Measurements from ENCODE around the gene GLDC. TPM values are rescaled to one million over a fixed set of nuclear protein-coding genes. Genes with fewer than 3 reads are reported as not detected.
"Not testable (repeated sequence)": the region's sequence is repeated elsewhere in the genome, so short reads cannot be mapped to it uniquely, and the experiment has no call there.

The GLDC gene
- total RNA-seq, 4 donors from 2014 or later = 0.17 to 2.5 TPM; not detected in 2

- H3K9me3 ChIP-seq = no peaks in the 10 kb centered on the region
- H3K27ac ChIP-seq (replicated peaks in 1 of 4) = no peak overlapping the region
- WGBS = 85% methylated on average over 11 of the region's 11 CpGs
- intact Hi-C loops (cut with DNase I) = no loop called here
- no peak overlapping the region for H3K4me3 ChIP-seq
- H3K36me3 ChIP-seq = no peaks in the 10 kb centered on the region
- peaks cover 0 to 9% (median 0%) of the 10 kb centered on the region in 4 donors for H3K27me3 ChIP-seq
- DNase-seq (ENCODE audit: extremely low spot score) = no peak
- no peaks in the 10 kb centered on the region for H3K4me1 ChIP-seq
- TF ChIP-seq POLR2A (IDR thresholded peaks at IDR 0.05; ENCODE audit: low read depth) (no peak), EP300 (IDR thresholded peaks at IDR 0.05) (no peak), POLR2AphosphoS5 (IDR thresholded peaks at IDR 0.05) (no peak), CTCF (IDR thresholded peaks at IDR 0.05) (no peak)
Observed at GRCh38 chr9:6630502-6631206, 14.9 kb downstream of the GLDC start.

GRCh38 chr9:6628704-6629103 lies 16.8 kb downstream of the GLDC start:
- Histone ChIP-seq H3K36me3 (no peaks in the 10 kb centered on the region), H3K27ac (replicated peaks in 1 of 4) (no peak overlapping the region), H3K4me1 (no peaks in the 10 kb centered on the region), H3K9me3 (no peaks in the 10 kb centered on the region), H3K4me3 (no peak overlapping the region), H3K27me3 (peaks cover 0 to 17% (median 0%) of the 10 kb centered on the region in 4 donors)
- 79% methylated on average over 2 of the region's 2 CpGs for WGBS
- TF ChIP-seq EP300 (IDR thresholded peaks at IDR 0.05) = no peak
- TF ChIP-seq CTCF (IDR thresholded peaks at IDR 0.05) = no peak
- no peak for TF ChIP-seq POLR2AphosphoS5 (IDR thresholded peaks at IDR 0.05)
- TF ChIP-seq POLR2A (IDR thresholded peaks at IDR 0.05; ENCODE audit: low read depth) = no peak
- DNase-seq (ENCODE audit: extremely low spot score) = no peak
- intact Hi-C loops (cut with DNase I) = no loop called here

- peaks cover 0 to 17% (median 0%) of the 10 kb centered on the region in 4 donors for H3K27me3 ChIP-seq
- no peaks in the 10 kb centered on the region for H3K9me3 ChIP-seq
- intact Hi-C loops (cut with DNase I) = no loop called here
- H3K4me3 ChIP-seq = no peak overlapping the region
- no peaks in the 10 kb centered on the region for H3K4me1 ChIP-seq
- DNase-seq (ENCODE audit: extremely low spot score) = no peak
- whole genome bisulfite sequencing = 67% methylated on average over 2 of the region's 2 CpGs
- no peaks in the 10 kb centered on the region for H3K36me3 ChIP-seq
- no peak overlapping the region for H3K27ac ChIP-seq (replicated peaks in 1 of 4)
- TF ChIP-seq POLR2AphosphoS5 (IDR thresholded peaks at IDR 0.05) = no peak
- TF ChIP-seq CTCF (IDR thresholded peaks at IDR 0.05) = no peak
- TF ChIP-seq EP300 (IDR thresholded peaks at IDR 0.05) = no peak
- no peak for TF ChIP-seq POLR2A (IDR thresholded peaks at IDR 0.05; ENCODE audit: low read depth)
Observed at GRCh38 chr9:6625363-6625762, 20.2 kb downstream of the GLDC start.

GRCh38 chr9:6622784-6623183 lies 22.7 kb downstream of the GLDC start:
- H3K27me3 ChIP-seq = peaks cover 0 to 25% (median 0%) of the 10 kb centered on the region in 4 donors
- intact Hi-C loops (cut with DNase I); H3K4me1 ChIP-seq; DNase-seq (ENCODE audit: extremely low spot score); H3K9me3 ChIP-seq; H3K36me3 ChIP-seq; H3K4me3 ChIP-seq; H3K27ac ChIP-seq (replicated peaks in 1 of 4): not testable (repeated sequence)
- no CpG with 5 or more reads among the region's 29 CpGs for WGBS

GRCh38 chr9:6620796-6621195 lies 24.7 kb downstream of the GLDC start:
- Histone ChIP-seq H3K27me3 (peaks cover 0 to 20% (median 0%) of the 10 kb centered on the region in 4 donors), H3K27ac (replicated peaks in 1 of 4) (no peak overlapping the region), H3K36me3 (no peaks in the 10 kb centered on the region), H3K9me3 (no peaks in the 10 kb centered on the region), H3K4me3 (no peak overlapping the region), H3K4me1 (no peaks in the 10 kb centered on the region)
- intact Hi-C loops (cut with DNase I) = no loop called here
- no peak for DNase-seq (ENCODE audit: extremely low spot score)
- TF ChIP-seq CTCF (IDR thresholded peaks at IDR 0.05) (no peak), EP300 (IDR thresholded peaks at IDR 0.05) (no peak), POLR2AphosphoS5 (IDR thresholded peaks at IDR 0.05) (no peak), POLR2A (IDR thresholded peaks at IDR 0.05; ENCODE audit: low read depth) (no peak)
- 88% methylated on average over 5 of the region's 5 CpGs for WGBS
